HG02678 (cell line): Measurements from ENCODE around the gene CLCN6.

Experiments used
- ATAC-seq: cut with Tn5 transposase; IDR thresholded peaks from one replicate; pipeline ENCODE4 v1.9.1; 2021; ENCODE audit warnings: mild to moderate bottlenecking, moderate library complexity; ENCODE audit not compliant: unreplicated experiment

Gene CLCN6

DNA sequence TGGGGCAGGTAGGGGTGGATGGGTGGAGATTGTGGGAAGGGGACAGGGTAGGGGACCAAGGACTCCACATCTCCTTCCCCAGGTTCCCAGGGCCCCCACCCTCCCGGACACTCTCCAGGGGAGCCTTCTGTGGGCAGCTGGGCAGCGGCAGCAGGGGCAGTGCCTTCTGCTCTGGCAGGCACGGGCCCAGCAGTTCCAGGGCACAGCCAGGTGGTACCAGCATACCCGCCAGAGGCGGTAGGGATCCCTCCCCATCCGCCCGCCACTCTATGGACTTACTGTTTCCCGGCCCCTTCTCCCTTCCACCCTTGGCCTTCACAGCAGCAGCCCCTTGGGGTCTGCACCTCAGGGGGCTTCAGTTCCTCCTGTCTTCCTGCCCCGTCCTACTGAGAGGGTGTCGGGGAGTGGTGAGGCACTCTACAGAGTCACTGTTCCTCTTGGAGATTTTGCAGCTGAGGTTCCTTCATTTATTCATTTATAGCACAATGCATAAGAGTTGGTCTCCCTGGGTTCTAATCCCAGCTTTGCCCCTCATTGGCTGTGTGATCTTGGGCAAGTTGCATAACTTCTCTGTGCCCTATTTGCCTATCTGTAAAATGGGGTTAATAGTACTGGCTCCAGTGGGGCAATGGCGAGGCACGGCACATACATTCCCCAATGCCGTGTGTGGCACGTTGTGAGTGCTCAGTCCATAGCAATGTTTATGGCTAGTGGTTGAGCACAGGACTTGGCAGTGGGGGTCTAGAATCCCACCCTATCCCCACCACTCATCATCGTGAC, 27.0 kb upstream of the CLCN6 start:
- no peak for ATAC-seq

- no peak for ATAC-seq
These were observed 26.1 kb upstream of the CLCN6 start for GRCh38 chr1:11779715-11780379.

GRCh38 chr1:11780380-11781147, 25.4 kb upstream of the CLCN6 start:
- no peak for ATAC-seq

DNA sequence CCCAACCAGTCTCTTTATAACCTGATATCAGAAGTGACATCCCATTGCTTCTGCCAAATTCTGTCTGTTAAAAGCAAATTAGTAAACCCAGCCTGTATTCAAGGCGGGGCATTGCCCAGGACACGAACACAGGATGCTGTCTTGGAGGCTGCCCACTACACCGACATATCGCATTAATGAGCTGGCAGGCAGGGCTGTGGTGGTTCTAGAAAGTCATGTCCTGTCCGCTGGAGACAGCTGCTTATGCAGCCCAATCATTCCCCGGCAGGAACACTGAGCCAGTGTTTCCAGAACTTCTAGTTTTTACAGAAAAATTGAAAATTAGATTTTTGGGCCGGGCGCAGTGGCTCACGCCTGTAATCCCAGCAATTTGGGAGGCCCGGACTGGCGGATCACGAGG, 24.7 kb upstream of the CLCN6 start:
- no peak for ATAC-seq

DNA sequence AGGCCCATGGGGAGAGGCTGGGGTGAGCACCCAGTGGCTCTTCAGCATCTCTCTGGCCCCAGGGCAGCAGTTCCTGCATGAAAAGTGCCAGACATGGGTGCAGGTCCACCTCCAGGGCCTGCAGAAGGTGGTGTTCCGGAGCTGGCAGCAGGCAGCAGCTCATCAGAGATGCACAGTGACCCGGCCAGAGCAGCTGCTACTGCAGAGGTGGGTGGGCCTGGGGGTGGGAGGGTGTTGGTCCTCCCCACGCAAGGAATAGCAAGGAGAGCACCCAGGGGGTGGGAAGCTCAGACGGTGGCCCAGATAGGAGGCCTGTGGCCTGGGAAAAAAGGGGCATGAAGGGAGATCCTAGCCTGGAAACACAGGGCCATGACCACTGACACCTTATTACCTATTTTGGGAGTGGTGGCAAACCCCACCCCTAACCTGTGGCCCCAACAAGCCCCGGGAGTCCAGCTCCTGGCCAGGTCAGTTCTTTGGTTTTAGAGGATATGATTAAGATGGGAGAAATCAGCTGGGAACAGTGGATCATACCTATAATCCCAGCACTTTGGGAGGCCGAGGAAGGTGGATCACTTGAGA, 23.8 kb upstream of the CLCN6 start:
- ATAC-seq: no peak

DNA sequence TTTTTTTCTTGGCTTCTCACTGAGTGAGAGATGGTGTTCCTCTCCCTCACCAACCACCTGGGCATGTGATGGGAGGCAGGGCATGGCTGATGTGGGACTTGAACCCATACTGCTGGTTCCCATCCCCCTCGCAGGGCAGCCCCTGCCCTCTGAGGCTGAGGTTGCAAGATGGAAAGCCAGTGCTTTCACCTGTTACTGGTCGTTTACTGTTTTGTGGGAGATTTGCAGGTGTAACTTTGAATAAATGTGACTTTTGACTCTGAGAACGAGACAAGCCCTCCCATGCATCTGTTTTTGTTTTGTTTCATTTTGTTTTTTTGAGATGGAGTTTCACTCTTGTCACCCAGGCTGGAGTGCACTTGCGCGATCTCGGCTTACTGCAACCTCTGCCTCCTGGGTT, 22.4 kb upstream of the CLCN6 start:
- ATAC-seq: no peak

DNA sequence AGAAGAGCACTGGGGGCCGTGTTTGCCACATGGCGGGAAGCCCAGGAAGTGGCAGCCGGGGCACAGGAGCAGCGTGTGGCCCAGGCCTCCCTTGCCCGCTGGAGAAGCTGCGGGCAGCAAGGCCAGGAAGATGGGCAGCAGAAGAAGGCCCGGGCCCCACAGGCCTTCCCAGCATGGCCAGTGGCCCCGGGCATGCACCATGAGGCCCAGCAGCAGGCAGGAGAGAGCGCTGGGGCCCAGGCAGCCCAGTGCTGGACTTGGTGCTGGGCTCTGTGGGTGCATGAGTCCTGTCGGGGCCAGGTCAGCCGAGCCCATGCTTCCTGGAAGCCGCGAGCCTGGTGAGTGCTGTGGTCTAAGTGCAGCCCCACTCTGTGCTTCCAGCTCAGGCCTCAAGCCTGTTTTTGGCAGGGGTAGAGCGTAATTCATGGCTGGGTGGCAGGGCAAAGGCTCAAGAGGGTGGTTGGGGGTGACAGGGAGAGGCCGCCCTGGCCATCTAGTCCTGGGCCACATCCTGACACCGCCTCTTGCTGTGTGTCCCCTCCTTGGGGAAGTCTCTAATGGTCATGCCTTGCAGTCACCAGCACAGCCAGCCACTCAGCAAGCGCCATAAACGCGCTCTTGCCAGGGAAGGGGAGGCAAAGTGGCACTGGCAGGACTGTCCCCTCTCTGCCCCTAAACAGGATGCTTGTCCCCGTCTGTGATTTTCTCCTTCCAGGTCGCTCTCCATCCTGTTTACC, 21.6 kb upstream of the CLCN6 start:
- no peak for ATAC-seq

GRCh38 chr1:11784993-11785769, 20.8 kb upstream of the CLCN6 start:
- ATAC-seq: no peak

- no peak for ATAC-seq
These were observed 19.8 kb upstream of the CLCN6 start for GRCh38 chr1:11786168-11786567.

GRCh38 chr1:11787251-11787803, 18.7 kb upstream of the CLCN6 start:
- no peak for ATAC-seq

DNA sequence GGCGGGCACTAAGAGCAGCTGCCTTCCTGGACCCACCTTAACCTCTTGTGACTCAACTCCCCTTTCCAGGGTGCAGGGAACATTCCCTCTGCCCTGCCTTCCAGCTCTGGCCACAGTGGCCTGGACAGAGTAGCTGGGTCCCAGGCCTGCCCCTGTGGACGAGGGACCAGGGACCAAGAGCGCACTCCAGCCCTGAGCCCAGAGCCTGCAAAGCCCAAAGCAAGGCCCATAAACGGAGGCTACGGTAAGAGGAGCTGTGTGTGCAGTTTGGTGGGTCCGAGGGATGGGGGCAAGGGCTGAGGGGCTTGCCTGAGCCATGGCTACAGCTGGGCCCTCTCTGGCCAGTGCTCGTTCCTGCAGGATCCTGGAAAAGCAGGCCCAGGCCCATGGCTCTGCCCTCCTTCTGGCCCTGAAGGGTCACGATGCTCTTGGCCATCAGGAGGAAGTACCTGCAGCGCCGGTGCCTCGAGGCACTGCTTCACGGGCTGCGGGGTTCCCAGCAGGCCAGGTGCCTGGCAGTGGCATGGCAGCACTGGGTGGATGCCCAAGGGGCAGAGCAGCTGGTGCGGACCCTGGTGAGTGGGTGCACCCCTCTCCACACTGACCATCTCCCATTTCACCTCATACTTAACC, 18.1 kb upstream of the CLCN6 start:
- ATAC-seq: no peak

- ATAC-seq: no peak
These were observed 17.4 kb upstream of the CLCN6 start for GRCh38 chr1:11788549-11789053.

DNA sequence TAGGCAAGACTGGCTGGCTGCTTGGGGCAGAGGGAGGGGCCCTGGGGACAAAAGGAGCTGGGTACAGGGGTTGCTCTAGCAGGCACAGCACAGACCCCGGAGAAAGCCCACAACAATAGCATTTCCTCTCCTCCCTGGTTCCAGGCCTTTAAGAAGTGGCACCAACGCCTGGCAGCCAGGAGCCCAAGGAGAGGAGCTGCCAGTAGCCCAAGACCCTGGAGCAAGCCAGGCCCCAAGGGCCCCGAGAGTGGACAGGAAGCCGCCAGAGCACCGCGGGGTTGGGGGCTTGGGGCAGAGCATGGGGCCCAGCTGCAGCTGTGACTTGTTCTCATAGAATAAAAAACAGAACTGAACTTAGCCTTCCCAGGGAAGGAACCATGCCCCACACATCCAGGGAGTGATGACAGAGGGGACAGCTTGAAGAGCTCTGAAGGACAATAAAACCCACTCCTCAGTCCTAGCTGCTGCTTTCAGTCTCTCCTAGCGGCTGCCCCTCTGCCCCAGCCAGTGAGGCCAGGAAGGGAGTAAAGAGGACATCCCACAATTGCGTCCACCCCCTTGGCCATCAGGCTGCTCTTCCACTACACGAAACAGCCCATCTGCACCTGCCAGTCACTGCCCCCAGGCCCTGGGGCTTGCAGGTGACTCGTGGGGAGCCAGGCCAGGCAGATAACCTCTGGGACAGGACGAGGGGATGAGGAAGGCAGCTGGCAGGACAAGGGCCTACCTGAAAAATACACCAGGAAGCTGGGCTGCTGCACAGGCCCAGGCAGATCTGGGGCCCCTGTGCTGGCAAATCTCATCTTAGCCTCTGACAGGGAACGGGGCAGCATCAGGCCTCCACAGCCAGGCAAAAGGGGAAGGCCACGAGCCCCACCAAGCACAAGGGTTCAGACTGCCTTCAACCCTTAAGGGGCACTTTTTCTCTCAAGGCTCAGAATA, 16.6 kb upstream of the CLCN6 start:
- no peak for ATAC-seq

- no peak for ATAC-seq
These were observed 15.7 kb upstream of the CLCN6 start for GRCh38 chr1:11790101-11790879.

GRCh38 chr1:11790880-11791715, 14.9 kb upstream of the CLCN6 start:
- ATAC-seq: no peak

DNA sequence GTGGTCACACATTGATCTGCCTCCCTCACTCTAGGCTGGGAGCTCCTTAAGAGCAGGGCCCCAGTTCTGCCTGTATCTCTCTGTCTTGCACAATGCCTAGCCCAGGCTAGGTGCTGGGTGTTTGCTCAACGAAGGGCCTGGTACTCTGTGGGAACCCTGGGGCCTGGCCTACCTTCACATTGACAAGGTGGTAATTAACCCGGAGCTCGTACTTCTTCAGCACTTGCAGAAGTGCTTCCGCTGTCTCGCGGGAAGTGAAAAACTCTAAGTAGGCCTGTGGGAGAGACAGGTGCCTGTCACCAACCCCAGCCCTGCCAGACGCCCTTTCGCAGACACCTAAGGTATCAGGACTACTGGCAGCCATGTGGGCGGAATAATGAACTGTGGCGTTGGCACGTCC, 13.9 kb upstream of the CLCN6 start:
- no peak for ATAC-seq
